NCI-H526 treated with DMSO at 0.1 percent for 48 hours (cell line): Measurements from ENCODE around the gene UBE2L3.

Experiments
- DNase-seq: peaks from one replicate; lab custom pipeline; 2025; lab: John Stamatoyannopoulos, UW

UBE2L3 gene

GRCh38 chr22:21646608-21647590, 79.4 kb downstream of the UBE2L3 start:
- peak; percentile 38 for DNase-seq

DNA sequence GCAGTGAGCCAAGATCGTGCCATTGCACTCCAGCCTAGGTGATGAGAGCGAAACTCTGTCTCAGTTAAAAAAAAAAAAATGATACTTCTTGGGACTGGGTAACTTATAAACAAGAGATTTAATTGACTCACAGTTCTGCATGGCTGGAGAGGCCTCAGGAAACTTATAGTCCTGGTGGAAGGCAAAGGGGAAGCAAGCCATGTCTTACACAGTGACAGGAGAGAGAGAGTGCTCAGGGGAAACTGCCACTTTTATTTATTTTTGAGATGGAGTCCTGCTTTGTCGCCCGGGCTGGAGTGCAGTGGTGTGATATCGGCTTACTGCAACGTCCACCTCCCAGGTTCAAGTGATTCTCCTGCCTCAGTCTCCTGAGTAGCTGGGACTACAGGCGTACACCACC, 82.8 kb downstream of the UBE2L3 start:
- DNase-seq: no peak

DNA sequence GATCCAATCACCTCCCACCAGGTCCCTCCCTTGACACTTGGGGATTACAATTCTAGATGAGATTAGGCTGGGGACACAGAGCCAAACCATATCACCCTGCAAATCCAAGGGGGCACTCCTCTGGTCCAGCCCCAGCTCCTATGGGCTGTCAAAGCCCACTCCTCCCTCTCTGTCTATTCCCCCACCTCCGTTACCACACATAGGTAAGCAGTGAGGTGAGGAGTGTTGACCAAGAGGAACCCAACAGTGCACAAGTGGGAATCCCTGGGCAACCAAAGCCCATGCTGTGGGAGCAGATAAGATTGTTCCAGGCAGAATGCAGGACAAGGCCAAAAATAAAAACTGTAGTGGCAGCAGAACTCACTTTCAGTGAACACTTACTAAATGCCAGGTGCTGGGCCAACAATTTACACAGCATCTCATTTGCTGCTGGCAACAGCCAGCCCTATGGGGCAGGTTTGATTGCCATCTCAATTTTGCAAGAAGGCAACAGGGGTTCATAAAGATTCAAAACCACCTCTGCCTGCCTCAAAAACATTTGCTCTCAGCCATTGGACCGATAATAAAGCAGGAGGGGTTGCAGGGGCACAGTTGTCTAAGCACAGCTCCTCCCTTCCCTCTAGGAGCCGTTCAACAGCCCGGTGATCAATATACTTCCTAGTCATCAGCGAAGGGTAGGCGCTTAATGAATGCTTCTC, 83.5 kb downstream of the UBE2L3 start:
- DNase-seq: no peak

GRCh38 chr22:21651521-21652009, 84.1 kb downstream of the UBE2L3 start:
- no peak for DNase-seq

GRCh38 chr22:21652010-21652546, 84.6 kb downstream of the UBE2L3 start:
- DNase-seq: peak; percentile 73

GRCh38 chr22:21652547-21653545, 85.3 kb downstream of the UBE2L3 start:
- DNase-seq: no peak

DNA sequence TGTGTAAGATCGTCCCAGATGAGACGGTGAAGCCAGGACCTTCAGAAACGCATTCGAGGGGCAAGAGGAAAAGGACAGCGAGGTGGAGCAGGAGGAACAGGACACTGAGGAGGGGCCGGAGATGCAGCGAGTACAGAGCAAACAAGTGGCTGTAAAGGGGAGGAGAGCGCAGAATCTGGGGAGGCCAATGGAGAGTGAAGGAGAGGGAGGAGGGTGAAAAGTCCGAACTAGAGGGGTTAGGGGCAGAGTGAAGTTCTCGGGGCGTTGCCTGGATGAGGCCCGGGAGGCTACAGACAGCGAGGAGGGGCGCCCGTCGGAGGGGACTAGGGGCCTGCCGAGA, 89.5 kb downstream of the UBE2L3 start:
- no peak for DNase-seq

- peak; percentile 53 for DNase-seq
These were observed 90.0 kb downstream of the UBE2L3 start for GRCh38 chr22:21657360-21658032.

GRCh38 chr22:21659864-21660525, 92.5 kb downstream of the UBE2L3 start:
- DNase-seq: no peak

GRCh38 chr22:21660904-21661303, 93.4 kb downstream of the UBE2L3 start:
- no peak for DNase-seq

DNA sequence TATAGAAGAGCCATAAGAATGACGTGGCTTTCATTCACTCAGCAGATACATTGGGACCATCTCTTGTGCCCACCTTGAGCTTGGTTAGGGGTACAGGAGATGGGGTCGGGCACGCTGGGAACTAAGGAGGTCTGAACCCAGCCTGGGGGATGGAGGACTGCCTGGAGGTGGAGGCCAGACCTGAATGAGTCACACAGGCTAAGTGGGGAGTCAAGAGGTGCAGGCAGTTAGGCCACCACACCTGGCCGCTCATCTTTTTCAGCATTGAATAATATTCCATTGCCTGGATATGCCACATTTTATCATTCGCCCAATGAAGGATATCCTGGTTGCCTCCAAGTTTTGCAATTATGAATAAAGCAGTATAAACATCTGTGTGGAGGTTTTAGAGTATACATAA, 94.5 kb downstream of the UBE2L3 start:
- DNase-seq: no peak

DNA sequence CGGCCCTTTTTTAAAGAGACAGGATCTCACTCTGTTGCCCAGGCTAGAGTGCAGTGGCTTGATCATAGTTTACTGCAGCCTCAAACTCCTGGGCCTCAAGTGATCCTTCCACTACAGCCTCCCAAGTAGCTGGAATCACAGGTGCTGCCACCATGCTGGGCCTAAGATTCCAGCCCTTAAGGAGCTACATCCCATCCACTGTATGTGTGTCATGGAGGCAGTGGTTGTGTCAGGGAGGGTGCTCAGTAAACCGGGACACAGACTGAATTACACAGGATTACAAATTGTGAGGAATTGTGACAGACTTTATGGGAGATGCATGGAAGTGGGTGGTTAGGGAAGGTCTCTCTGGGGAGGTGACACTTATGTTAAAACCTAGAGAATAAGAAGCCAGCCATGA, 96.2 kb downstream of the UBE2L3 start:
- no peak for DNase-seq

DNA sequence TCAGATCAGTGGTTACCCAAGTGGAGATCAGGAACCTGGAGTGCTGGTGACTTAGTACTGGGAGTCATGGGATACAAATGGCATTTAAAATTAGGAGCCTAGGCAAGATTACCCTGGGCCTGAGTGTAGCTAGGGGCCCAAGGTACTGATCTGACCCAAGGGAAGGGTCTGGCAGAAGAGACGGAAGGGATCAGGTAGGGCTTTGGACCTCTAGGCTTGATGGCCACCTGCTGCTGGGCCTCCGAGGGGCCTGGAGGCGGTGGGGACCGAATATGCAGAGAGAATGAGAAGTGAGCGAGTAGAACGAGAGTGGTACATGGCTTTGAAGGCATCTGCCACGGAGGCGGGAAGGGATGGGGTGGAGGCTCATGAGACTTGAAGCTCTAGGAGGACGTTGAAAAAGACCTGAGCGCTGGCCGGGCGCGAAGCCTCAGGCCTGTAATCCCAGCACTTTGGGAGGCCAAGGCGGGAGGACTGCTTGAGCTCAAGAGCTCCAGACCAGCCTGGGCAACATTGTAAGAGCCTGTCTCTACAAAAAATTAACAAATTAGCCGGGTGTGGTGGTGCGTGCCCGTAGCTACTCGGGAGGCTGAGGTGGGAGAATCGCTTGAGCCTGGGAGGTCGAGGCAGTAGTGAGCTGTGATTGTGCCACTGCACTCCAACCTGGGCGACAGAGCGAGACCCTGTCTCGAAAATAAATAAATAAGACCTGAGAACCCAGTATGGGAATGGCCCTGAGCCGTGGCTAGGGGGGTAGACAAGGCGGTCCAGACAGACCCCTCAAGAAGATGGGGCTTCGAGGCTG, 97.7 kb downstream of the UBE2L3 start:
- no peak for DNase-seq

DNA sequence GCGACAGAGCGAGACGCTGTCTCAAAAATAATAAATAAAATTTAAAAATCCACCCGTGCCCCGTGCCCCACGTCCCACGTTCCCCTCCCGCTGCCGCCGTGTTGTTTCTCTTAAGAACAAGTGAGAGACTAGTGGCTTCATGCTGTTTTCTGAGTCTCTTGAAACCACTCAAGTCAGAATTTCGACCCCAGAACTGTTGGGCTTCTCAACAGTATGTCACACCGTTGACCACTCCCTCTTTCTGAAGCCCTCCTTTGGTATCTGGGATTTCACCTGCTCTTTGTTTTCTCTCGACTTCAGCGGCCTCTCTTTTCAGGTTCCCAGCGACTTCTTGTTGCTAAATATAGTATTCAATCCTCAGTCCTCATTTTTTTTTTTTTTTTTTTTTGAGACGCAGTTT, 99.3 kb downstream of the UBE2L3 start:
- DNase-seq: no peak

- no peak for DNase-seq
These were observed 101.5 kb downstream of the UBE2L3 start for GRCh38 chr22:21669026-21669425.

DNA sequence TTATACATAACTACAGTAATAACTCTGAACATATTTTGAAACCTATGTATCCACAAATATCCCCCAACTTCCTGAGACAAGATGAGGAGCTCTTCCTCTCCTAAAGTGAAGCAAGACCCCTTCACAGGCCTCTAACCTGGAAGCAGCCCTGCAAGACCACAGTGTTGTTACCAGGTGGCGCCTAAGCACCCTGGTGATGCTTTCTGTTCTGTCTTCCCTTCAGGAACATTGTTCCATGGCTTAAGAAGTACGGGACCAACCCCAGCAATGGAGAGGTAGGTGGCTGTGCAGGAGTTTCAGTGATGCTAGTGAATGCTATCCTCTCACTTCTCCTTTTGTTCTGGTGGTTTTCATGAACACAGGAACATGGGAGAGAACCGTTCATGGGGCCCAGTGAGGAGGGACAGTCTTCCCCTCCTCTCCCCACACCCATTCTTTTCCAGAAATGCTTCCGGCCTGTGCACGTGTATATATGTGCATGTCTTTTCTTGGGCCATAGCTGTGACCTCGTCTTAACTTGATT, 104.7 kb downstream of the UBE2L3 start:
- no peak for DNase-seq
